HG02763 (cell line): ENCODE results near the gene TMEM39B.
"Not testable (repeated sequence)": the region's sequence is repeated elsewhere in the genome, so short reads cannot be mapped to it uniquely, and the experiment has no call there.

Source experiments
- ATAC-seq: cut with Tn5 transposase; IDR thresholded peaks from one replicate; pipeline ENCODE4 v1.9.1; 2021; ENCODE audit warnings: mild to moderate bottlenecking, moderate library complexity; ENCODE audit not compliant: unreplicated experiment

Gene TMEM39B

DNA sequence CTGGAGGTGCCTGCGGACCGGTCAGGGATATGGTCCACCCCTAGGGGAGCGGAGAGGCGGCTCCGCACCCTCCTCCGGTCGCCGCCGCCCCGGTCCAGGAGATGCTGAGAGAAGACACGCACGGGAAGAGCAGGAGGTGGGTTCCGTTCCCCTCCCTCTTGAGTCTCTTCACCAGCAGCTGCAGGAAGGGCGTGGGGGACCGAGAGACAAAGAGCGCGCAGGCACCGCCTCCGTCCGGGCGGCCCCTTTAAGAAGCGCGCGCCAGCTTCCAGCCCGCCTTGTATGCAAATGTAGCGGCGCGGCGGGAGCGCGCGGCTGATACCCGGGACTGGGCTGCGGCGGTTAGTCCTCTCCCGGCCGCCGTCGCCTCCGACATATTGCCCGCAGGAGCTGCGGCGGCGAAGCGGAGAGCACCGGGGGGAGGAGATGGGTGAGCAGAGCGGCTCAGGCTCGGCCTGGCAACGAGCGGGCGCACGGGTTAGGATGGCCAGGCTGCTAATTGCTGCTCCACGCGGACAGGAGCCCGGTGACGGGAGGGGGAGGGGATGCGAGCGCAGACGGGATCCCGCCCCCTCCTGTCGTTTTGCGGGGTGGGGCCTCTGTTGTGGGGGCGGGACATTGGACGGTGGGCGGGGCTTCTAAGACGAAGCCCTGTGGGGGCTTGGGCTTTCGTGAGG lies at the start of gene TMEM39B:
Gene TMEM39B, plus strand, starts transcription at position 318 of the 677 bp plus-strand sequence. Its CDS starts 109 bp downstream, at position 427.
- ATAC-seq = peak; percentile 81

DNA sequence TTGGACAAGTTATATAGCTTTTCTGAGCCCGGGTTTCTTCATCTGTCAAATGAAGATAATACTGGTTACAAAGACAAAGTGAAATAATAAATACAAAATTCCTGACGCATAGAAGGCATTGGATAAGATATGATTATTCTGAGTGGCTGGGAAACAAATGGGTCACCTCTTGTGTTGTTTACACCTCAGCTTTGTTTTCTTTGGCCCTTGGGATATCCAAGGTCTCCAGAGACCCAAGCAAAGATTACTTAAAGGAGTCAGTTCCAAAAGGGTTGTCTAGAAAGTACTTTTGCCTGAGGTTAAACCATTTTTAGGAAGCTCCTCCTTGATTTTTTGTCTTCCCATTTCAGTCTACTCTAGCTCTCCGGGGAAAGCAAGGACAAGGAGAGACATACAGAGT lies 49.4 kb upstream of the TMEM39B start:
- ATAC-seq = no peak

DNA sequence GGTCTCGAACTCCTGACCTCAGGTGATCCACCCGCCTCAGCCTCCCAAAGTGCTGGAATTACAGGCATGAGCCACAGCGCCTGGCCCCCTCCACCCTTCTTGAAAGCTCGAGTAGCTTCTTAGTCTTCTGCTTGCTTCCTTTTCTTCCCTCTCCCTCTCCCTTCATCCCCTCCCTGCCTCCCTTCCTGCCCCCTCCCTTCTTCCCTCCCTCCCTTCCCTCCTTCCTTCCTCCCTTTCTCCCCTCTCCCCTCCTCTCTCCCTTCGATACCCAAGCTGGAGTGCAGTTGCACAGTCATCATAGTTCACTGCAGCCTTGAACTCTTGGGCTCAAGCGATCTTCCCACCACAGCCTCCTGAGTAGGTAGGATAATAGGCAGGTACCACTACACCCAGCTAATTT lies 47.2 kb upstream of the TMEM39B start:
- no peak for ATAC-seq

DNA sequence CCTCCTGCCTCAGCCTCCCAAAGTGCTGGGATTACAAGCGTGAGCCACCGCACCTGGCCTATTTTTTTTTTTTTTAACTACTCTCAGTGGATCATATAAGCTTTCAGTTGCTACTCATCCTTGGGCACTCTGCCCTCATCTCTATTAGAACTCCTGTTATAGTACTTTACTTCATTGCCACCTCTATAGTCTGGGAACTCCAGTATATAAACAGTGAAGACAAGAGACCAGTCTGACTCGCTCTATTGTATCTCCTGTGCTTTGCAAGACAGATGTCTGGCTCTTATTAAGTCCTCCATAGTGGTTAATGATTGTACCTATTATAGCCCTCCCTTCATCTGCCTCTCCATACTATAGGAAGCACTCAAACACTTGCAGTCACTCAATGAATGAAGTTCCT lies 44.0 kb upstream of the TMEM39B start:
- no peak for ATAC-seq

DNA sequence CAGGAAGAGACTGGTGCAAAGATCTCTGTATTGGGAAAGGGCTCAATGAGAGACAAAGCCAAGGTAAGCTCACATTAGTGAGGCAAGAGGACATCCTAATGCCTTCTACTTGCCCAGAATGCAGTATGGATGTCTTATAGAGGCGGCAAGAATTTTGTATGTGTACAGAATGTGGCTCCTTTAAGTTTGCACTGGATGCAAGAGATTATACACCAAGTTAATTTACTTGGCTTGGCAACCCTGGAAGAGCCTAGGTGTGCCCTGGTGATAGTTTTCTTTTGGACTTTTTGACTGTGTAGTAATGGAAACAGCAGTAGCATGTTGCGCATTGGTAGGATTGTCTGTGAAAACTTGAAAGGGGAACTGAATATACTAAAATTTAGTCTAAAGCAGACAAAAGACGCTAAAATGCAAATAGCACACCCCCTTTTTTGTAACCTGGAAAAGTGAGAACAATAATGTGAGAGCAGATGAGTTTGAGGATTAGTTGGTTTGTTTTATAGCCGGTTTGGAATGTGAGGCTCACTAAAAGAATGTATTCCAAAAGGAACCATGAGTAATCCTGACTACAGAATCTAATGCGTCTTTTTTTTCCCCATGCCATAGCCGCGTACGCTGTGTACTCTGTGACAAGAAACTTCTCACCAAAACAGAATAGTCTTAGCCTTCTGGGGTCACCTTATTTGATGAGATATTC lies 41.0 kb upstream of the TMEM39B start:
- ATAC-seq = no peak

DNA sequence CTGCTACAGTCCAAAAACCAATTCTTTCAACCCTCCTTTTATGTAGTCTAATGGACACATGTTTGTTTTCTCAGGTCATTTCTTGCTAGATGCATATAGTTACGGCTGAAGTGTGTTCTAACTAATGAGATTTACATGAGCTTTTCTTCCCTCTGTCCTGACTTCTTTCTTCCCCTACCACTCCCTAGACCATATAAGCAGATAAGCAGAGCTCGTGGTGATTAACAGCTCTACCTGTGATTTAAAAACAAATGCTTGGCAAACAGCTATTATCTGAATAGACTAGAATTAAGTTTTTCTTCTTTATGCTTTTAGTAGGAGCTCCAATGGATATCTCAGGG lies 40.5 kb upstream of the TMEM39B start:
- ATAC-seq = no peak

DNA sequence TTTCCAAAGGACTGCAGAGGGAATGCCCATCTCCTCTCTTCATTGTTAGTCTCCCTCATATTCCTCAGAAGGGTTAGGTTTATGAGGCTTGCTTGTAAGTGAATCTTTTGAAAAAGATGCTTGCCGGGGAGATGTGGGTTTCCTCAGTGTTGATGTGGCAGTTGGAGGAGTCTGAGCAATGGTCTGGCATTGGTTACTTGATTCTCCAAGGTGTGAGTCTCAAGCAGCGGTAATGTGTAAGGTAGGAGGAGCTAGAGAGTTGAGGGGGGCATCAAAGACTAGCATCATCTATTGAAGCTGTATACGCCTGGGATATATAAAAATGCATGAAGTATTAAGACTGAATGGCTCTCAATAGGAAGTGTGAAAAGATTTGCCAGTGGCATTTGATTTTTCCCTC lies 37.6 kb upstream of the TMEM39B start:
- no peak for ATAC-seq

DNA sequence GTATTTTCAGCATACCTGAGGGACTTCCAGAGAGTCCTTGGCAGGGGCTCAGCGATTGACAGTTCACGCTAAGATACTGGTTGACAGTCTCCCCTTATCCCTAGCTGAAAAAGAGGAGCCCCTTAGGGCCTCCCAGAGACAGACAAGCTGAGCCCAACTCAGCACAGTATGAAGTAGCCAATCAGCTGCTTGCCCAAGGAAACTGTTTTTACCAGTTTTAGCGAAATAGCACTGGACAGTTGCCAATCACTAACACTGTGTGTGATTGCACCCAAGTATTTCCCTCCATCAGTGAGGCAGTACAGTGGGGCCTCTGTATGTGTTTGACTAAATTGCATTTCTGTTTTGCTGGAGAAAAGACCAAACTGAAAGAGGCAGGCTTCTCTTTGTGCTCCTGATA lies 32.0 kb upstream of the TMEM39B start:
- no peak for ATAC-seq

DNA sequence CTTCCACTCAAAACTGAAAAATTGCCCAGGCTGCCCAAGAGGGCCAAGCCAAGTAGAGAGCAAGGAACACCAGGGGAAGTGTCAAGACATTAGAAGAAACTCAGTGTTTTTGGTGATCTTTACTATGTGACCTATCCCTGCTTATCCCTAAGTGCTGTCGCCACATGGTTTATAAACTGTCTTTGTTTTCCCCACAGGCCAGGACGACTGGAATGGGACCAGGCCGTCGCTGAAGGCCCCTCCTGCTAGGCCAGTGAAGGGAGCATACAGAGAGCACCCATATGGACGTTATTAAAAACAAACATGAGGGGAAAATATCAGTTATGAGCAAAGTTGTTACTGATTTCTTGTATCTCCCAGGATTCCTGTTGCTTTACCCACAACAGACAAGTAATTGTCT lies 30.4 kb upstream of the TMEM39B start:
- ATAC-seq = no peak

DNA sequence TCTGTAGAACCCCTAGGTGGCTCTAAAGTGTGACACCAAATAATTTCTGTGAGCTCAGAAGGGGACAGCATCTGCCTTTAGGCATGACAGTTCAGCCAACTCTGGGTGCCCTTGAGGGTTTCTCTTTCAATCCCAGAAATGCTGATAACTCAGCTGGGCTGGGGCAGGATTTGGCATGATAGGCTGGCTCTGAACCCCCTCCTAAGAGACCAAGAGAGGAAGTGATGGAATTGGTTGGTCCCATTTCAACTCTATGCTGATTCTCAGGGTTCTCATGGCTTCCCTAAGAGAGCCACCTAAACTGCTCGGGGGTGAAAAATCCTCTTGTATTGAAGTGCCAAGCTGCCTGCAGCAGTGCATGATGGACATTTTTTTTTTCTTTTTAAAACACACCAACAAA lies 28.5 kb upstream of the TMEM39B start:
- no peak for ATAC-seq

DNA sequence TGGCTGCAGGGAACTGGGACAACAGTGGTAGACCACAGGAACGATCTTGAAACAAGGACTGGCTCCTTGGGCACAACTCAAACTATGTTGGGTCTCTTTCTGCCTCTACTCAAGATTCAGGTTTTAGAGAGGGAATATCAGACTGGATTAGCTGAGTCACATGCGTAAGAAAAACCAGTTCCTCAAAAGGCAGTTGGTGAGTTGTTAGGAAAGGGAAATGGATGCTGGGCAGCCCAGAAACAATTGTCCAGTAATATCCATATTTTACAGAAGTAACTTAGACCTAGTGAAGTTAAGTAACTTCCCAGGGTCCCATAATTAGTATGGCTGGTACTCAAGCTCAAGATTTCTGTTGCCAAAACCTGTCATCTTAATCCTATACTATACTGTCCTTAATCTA lies 27.0 kb upstream of the TMEM39B start:
- no peak for ATAC-seq

DNA sequence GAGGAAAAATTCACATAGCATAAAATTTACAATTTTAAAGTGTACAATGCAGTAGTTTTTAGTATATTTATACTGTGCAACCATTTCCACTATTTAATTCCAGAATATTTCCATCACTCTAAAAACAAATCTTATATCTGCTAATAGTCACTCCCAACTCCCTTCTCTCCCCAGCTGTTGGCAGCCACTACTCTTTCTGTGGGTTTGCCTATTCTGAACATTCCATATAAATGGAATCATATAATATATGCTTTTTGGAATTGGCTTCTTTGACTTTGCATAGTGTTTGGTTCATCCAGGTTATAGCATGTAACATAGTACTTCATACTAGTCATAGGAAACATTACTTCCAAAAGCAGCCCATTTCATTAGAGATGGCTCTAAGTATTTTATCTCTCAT lies 25.0 kb upstream of the TMEM39B start:
- no peak for ATAC-seq

DNA sequence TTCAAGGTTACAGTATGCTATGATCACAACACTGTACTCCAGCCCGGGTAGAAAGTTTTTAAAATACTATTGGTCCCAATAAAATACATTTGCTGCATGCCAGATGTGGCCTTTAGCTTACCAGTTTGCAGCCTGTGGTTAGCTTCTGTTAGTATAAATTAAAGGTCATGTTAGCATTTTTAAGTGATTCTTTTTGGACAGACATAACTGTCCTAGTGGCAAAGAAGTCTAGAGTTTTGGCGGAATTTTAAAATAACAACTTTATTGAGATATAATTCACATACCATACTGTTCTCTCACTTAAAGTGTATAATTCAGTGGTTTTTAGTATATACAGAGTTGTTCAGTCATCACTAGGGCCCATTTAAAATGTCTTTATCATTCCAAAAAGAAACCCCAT lies 24.3 kb upstream of the TMEM39B start:
- no peak for ATAC-seq

DNA sequence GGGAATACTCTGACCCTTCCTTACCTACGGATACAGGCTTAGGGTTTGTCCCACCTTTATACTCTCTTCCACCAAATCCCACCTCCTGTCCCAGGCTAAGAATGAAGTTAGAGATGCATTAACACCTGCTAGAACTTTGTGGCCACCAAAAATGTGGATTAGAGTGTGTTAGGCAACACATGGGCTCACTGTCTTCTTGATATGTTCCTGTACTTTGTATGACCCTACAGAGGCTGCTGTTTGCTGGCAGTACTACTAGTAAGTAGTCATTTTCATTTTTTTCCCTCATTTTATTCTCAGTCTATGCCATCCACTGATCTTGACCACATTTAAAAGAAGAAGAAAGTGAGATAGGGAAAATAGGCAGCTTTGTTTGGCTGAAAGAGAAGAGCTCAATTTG lies 21.0 kb upstream of the TMEM39B start:
- no peak for ATAC-seq

DNA sequence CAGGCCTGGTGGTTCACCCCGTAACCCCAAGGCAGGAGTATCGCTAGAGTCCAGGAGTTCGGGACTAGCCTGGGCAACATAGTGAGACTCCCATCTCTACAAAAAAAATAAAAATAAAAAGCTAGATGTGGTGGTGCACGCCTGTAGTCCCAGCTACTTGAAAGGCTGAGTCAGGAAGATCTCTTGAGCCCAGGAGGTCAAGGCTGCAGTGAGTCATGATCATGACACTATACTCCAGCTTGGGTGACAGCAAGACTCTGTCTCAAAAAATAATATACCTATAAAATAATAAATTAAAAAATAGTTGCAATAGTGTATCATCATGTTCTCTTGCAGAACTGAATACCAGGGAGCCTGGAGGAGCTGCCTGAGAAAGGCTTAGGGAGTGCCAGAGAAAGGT lies 19.9 kb upstream of the TMEM39B start:
- ATAC-seq = no peak

DNA sequence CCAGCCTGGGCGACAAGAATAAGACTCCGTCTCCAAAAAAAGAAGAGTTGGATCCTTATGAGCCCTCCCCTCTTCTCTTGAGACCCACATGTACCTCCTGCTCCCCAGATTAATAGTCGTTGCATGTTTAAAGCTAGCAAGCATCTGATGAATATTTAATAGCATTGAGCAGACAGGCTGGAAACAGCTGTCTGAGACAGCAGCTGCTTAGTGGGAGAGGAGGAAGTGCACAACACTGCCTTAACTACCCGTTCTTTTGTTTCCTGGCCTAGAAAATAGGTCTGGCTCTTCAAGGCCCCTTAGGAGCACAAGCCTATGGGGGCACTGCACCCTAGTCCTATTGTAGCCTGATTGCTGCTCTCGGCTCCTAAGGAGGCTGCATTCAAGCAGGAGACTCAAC lies 17.3 kb upstream of the TMEM39B start:
- ATAC-seq = no peak

DNA sequence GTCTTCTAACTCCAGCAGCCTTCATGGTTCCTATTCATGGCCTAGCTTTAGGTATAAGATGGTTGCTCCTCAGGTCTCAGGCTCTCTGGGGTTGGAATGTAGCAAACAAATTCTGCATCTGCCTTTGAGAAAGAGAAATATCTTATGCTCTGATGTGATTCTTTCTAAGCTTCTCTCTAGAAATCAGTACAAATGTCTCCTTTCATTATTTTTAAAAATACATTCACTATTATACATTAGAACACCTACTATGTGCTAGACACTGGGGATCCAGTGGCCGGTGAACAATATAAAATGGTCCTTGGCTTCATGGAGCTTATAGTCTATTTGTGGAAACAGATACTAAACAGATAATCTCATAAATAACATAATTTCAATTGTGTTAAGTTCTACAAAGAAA lies 16.1 kb upstream of the TMEM39B start:
- no peak for ATAC-seq

DNA sequence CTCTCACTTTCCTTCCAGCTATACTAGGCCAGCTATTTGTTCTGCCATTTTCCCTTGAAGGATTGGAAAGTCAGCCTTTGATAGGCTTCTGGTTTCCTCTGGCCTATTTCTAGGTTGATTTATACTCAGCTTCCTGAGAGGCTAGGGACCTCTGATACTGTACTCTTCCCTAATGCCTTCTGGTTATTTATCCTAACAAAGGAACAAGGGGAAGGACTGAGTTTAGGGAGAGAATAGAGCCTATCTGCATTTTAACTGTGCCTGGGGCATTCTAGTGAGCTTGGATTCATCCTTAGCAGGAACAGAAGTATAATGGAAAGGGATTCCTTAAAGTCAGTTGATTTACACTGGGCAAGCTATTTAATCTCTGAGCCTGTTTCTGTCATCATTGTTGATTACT lies 11.8 kb upstream of the TMEM39B start:
- no peak for ATAC-seq

DNA sequence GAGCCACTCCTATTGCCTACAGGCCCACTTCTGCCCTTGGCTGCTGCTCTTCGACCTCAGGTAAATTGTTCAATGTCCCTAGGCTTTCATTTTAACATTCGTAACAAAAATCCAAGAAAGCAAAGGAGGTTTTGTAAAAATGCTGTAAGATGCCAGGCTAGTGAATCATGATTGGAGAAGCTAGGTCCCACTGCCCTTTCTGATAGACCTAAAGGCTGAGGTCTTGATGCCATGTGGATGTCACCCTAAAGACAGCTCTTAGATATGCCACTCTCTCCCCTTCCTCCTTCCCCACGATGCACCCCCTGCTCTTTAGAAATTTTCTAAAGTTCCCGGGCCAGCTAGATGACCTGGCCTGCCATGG lies 9.9 kb upstream of the TMEM39B start:
- no peak for ATAC-seq

DNA sequence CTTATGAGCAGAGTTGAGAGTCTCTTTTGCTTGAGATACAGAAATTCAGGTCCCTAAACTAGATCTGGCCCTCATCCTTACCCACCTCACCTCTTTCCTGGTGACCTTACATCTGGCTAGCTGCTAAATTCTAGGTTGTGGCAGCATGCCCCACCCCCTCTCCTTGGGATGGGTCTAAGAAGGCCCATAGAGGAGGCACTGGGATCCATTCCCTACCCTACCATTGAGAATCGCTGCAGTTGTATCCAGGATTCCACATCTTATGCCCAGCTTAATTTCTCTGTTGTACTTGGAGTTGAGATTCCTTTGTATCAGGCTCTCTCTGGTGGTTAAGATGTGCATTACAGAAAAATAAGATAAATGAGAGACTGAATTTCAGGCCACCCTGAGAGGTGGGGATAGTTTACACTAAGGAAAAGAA lies 9.5 kb upstream of the TMEM39B start:
- ATAC-seq = no peak

DNA sequence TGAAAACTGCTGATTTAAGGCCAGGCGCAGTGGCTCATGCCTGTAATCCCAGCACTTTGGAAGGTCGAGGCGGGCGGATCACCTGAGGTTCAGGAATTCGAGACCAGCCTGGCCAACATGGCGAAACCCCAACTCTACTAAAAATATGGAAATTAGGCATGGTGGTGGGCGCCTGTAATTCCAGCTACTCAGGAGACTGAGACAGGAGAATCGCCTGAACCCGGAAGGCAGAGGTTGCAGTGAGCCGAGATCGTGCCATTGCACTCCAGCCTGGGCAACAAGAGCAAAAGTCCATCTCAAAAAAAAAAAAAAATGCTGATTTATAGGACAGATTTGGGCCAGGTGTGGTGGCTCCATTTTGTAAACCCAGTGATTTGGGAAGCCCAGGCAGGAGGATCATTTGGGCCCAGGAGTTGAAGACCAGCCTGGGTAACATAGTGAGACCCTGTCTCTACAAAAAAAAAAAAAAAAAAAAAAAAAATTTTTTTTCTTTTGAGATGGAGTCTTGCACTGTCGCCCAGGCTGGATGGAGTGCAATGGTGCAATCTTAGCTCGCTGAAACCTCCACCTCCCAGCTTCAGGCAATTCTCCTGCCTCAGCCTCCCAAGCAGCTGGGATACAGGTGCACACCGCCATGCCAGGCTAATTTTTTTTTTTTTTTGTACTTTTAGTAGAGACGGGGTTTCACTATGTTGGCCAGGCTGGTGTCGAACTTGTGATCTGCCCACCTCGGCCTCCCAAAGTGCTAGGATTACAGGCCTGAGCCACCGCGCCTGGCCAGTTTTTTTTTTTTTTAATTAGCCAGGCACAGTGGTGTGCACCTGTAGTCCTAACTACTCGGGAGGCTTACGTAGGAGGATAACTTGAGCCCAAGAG lies 6.9 kb upstream of the TMEM39B start:
- not testable (repeated sequence) for ATAC-seq

DNA sequence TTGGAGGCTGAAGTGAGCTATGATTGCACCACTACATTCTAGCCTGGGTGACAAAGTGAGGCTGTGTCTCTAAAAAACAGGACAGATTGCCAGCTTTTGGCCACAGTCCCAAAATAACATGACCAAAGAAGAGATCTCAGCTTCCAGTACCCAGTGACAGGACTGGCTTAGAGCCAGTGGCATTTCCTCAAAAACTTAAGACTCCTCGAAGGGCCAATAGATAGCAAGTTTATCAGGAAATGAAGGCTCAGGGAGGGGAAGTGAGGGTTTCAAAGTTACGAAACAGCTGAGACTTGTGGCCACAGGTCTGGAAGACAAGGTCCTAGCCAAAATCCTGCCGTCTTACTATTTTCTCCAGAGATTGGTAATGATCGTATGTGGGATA lies 6.3 kb upstream of the TMEM39B start:
- no peak for ATAC-seq
